H1 (cell line): ENCODE results near the gene SCAF11. TPM values are rescaled to one million over a fixed set of nuclear protein-coding genes. Genes with fewer than 3 reads are reported as not detected.

Source experiments
- HDAC2 ChIP-seq, 2 experiments: fragments of 300-600 bp in 1 of 2; sonication (generic) in 1 of 2; IDR thresholded peaks; 2 replicates each; pipeline ENCODE4 v1.6.1; 2011 to 2012; ENCODE audit warnings: low read depth in 2 of 2, low read length in 2 of 2, mild to moderate bottlenecking in 2 of 2, moderate library complexity in 2 of 2, borderline replicate concordance in 1 of 2, inconsistent platforms in 1 of 2
- RFX5 ChIP-seq: IDR thresholded peaks from 2 replicates; pipeline ENCODE4 v1.6.1; 2011; ENCODE audit warnings: low read depth, low read length, improper control_type of control experiment, borderline replicate concordance
- SIX5 ChIP-seq: IDR thresholded peaks from 2 replicates; pipeline ENCODE4 v1.6.1; 2011; ENCODE audit warnings: mild to moderate bottlenecking, low read depth, low read length
- SP2 ChIP-seq: IDR thresholded peaks from 2 replicates; pipeline ENCODE4 v1.6.1; 2012; ENCODE audit warnings: mild to moderate bottlenecking, low read length, inconsistent platforms
- YY1 ChIP-seq: IDR thresholded peaks from 2 replicates; pipeline ENCODE4 v1.6.1; 2011; ENCODE audit warnings: low read depth, mild to moderate bottlenecking, low read length
- polyA plus RNA-seq, 7 experiments: library from polyadenylated mRNA; depleted of rRNA in 3 of 7; stranded (reverse) in 5 of 7; unstranded in 2 of 7; fragments of >200 nt in 5 of 7; fragments of 200-250 nt in 2 of 7; gene quantifications; 1 replicate in 5 of 7; 2 replicates in 1 of 7; 4 replicates in 1 of 7; pipeline versions ENCODE4 v1.2.1 to v1.2.3, GENCODE V29; 2011 to 2013; ENCODE audit warnings: missing spikeins in 2 of 7, mixed read lengths in 2 of 7
- total RNA-seq: library from RNA; stranded (reverse); fragmentation: NEBNext Ultra II Directional; extraction: Animal tissue kit (Norgen Biotek cat#: 25700); gene quantifications from 2 replicates; pipeline ENCODE4 v1.2.1, GENCODE V29; 2021
- TF ChIP-seq, protein P1 (sequence below): IDR thresholded peaks from 2 replicates; pipeline ENCODE4 v1.6.1; 2012; ENCODE audit warnings: low read length, inconsistent platforms
- TF ChIP-seq, protein P2 (sequence below): IDR thresholded peaks from 2 replicates; pipeline ENCODE4 v1.6.1; 2012; ENCODE audit warnings: inconsistent platforms

SCAF11 gene
- total and polyA plus RNA-seq, 2 of the 8 experiments (the other 6 are each of a cell fraction or from before 2014, with no cell fraction given): 15.1 to 77.8 TPM

DNA sequence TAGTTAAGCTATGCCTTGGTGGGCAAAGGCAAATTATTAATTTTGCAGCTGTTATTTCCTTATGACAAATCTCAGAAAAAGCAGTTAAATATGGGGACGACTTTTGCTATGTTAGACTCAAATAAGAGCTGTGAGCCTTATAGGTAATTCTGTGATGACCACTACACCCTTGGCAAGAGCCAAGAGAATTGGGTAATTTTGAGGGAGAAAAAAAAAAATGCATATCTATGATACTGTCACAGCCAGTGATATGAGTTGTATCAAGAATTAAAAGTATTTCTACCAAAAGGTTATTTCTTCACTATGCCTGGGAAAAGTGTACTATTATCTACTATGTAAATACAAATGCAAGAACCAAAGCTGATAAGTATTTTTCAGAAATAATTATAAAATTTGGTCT lies 43.9 kb downstream of the SCAF11 start (continued):
- no peak for TF ChIP-seq YY1
- no peak for TF ChIP-seq SIX5
- TF ChIP-seq, protein P1, sequence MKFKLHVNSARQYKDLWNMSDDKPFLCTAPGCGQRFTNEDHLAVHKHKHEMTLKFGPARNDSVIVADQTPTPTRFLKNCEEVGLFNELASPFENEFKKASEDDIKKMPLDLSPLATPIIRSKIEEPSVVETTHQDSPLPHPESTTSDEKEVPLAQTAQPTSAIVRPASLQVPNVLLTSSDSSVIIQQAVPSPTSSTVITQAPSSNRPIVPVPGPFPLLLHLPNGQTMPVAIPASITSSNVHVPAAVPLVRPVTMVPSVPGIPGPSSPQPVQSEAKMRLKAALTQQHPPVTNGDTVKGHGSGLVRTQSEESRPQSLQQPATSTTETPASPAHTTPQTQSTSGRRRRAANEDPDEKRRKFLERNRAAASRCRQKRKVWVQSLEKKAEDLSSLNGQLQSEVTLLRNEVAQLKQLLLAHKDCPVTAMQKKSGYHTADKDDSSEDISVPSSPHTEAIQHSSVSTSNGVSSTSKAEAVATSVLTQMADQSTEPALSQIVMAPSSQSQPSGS: no peak
- no peak for TF ChIP-seq HDAC2 (IDR thresholded peaks at IDR 0.05; ENCODE audit: borderline replicate concordance in 1 of 2, low read depth in 2 of 2, low read length in 2 of 2)
- TF ChIP-seq SP2: no peak
- TF ChIP-seq RFX5: no peak
- TF ChIP-seq, protein P2, sequence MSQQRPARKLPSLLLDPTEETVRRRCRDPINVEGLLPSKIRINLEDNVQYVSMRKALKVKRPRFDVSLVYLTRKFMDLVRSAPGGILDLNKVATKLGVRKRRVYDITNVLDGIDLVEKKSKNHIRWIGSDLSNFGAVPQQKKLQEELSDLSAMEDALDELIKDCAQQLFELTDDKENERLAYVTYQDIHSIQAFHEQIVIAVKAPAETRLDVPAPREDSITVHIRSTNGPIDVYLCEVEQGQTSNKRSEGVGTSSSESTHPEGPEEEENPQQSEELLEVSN: no peak
